Amniotic stem cell (primary cell): ENCODE results near the gene ETFB.

ENCODE experiments used
- DNase-seq: peaks from one replicate; lab custom pipeline; 2025; lab: John Stamatoyannopoulos, UW

The ETFB gene

GRCh38 chr19:51327066-51328001 lies 38.9 kb downstream of the ETFB start:
- DNase-seq: no peak

- DNase-seq: no peak
Observed at GRCh38 chr19:51326216-51327065, 39.7 kb downstream of the ETFB start.

GRCh38 chr19:51325161-51325976 lies 40.8 kb downstream of the ETFB start:
- no peak for DNase-seq

- no peak for DNase-seq
Observed at GRCh38 chr19:51324167-51324481, 42.1 kb downstream of the ETFB start.

- DNase-seq: no peak
Observed at GRCh38 chr19:51323481-51324166, 42.6 kb downstream of the ETFB start.

- no peak for DNase-seq
Observed at GRCh38 chr19:51321799-51322198, 44.4 kb downstream of the ETFB start.

GRCh38 chr19:51320280-51320657 lies 45.9 kb downstream of the ETFB start:
- DNase-seq: no peak

GRCh38 chr19:51319649-51320279 lies 46.4 kb downstream of the ETFB start:
- no peak for DNase-seq

GRCh38 chr19:51318687-51319648 lies 47.2 kb downstream of the ETFB start:
- no peak for DNase-seq

GRCh38 chr19:51317968-51318367 lies 48.2 kb downstream of the ETFB start:
- DNase-seq: no peak

- DNase-seq: no peak
Observed at GRCh38 chr19:51317376-51317775, 48.8 kb downstream of the ETFB start.

GRCh38 chr19:51316688-51317087 lies 49.5 kb downstream of the ETFB start:
- no peak for DNase-seq

- DNase-seq: no peak
Observed at GRCh38 chr19:51311351-51312257, 54.6 kb downstream of the ETFB start, which contains the start of gene IGLON5. TSS of gene IGLON5 (plus strand) at chr19:51311644. CDS start at chr19:51311848, 204 bp downstream.

GRCh38 chr19:51305479-51305878 lies 60.7 kb downstream of the ETFB start:
- DNase-seq: no peak

- DNase-seq: no peak
Observed at GRCh38 chr19:51301266-51301665, 64.9 kb downstream of the ETFB start.

- no peak for DNase-seq
Observed at GRCh38 chr19:51297406-51297805, 68.8 kb downstream of the ETFB start.

GRCh38 chr19:51296336-51297093 lies 69.7 kb downstream of the ETFB start:
- no peak for DNase-seq
